Tibial artery (tissue), 4 donors: ENCODE results near the gene NIPAL3.

Source experiments
- DNase-seq, 2 donors: peaks; one replicate each; pipeline ENCODE4 v3.0.0-alpha.2; 2019
- H3K27ac ChIP-seq, 2 donors: fragments of 200-600 bp; sonication (generic) in 1 of 2; 1 replicate in 1 of 2; 2 replicates in 1 of 2; pipeline ENCODE4 v1.5.1; 2018 to 2019; ENCODE audit warnings: mild to moderate bottlenecking in 1 of 2
- H3K27me3 ChIP-seq, 2 donors: fragments of 200-600 bp; sonication (generic) in 1 of 2; one replicate each; pipeline versions ENCODE4 v1.5.1 to v1.6.0; 2016 to 2019
- H3K36me3 ChIP-seq, 3 donors: fragments of 200-600 bp; sonication (generic) in 2 of 3; one replicate each; pipeline ENCODE4 v1.5.1; 2016 to 2019; ENCODE audit warnings: mild to moderate bottlenecking in 2 of 3
- H3K4me1 ChIP-seq, 4 donors: fragments of 200-600 bp; sonication (generic) in 2 of 4; 1 replicate in 3 of 4; 2 replicates in 1 of 4; pipeline ENCODE4 v1.5.1; 2016 to 2019
- H3K4me3 ChIP-seq, 2 donors: fragments of 200-600 bp; sonication (generic) in 1 of 2; 1 replicate in 1 of 2; 2 replicates in 1 of 2; pipeline ENCODE4 v1.5.1; 2018 to 2019; ENCODE audit warnings: mild to moderate bottlenecking in 2 of 2
- H3K9me3 ChIP-seq, 3 donors: fragments of 200-600 bp; sonication (generic) in 1 of 3; one replicate each; pipeline ENCODE4 v1.5.1; 2016 to 2019
- CTCF ChIP-seq, 2 experiments: fragments of 200-600 bp in 1 of 2; fragments of 450-650 bp in 1 of 2; IDR thresholded peaks; one replicate each; pipeline ENCODE4 v1.5.1; 2017 to 2019; ENCODE audit warnings: antibody characterized with exemption in 2 of 2, mild to moderate bottlenecking in 1 of 2, moderate library complexity in 1 of 2
- intact Hi-C: fragments of 100-400 bp; cut with DNase I; formaldehyde crosslinking; loops from one replicate; pipeline ENCODE4 v1.15.0; 2023; ENCODE audit warnings: low total_unique reads

The NIPAL3 gene

DNA sequence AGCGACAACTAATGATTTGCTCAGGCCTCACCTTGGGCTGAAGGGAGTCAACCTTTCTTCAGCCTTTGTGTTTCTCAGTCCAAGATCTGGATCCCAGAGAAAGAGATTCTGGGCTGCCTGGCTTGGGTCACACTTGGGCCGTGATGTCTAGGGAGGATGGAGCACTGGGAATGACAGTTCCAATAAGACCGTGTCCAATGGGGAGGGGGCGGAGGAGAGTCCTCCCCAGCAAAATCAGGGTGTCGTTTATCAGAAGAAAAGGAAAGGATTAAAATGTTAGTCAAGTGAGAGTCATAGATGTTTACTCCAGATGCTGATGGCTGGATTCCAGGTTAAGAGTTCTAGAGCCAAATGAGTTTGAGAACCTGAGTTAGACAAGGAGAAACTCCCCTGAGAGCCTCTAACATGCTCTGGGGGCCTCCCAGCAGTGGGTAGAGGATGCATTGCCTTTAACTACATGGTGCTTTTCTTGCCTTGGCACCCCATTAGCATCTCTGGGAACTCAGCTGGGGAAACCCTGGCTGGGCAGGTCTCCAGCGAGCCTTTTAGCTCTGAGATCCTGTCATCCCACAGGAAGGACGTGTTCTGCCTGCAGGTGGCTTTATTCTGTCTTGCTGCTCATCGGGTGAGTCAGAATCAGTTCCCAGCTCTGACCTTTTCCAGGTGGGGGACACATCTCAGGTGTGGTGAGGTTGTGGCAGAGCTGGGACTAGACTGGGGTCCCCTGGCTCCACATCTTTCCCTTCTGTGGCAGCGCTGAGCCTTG lies 22.2 kb downstream of the NIPAL3 start:
- H3K4me1 ChIP-seq: peaks cover 0 to 13% (median 0%) of the 10 kb centered on the region in 4 donors
- H3K36me3 ChIP-seq: peaks cover 0 to 7% (median 0%) of the 10 kb centered on the region in 3 donors
- no peak overlapping the region for H3K4me3 ChIP-seq
- DNase-seq: no peak
- H3K27me3 ChIP-seq: peaks cover 0 to 17% of the 10 kb centered on the region in 2 donors
- no peak for TF ChIP-seq CTCF (IDR thresholded peaks at IDR 0.05)
- no peak overlapping the region for H3K27ac ChIP-seq
- intact Hi-C loops: no loop called here
- H3K9me3 ChIP-seq: no peaks in the 10 kb centered on the region

- Histone ChIP-seq H3K36me3 (peaks cover 0 to 7% (median 0%) of the 10 kb centered on the region in 3 donors), H3K27ac (no peak overlapping the region), H3K27me3 (peaks cover 0 to 17% of the 10 kb centered on the region in 2 donors), H3K4me1 (peaks cover 0 to 13% (median 0%) of the 10 kb centered on the region in 4 donors), H3K4me3 (no peak overlapping the region), H3K9me3 (no peaks in the 10 kb centered on the region)
- TF ChIP-seq CTCF (IDR thresholded peaks at IDR 0.05): no peak
- intact Hi-C loops: no loop called here
- DNase-seq: peak in 1 of 2 donors; percentile 67
Observed at GRCh38 chr1:24438423-24438901, 22.9 kb downstream of the NIPAL3 start.

GRCh38 chr1:24440436-24440835 lies 24.8 kb downstream of the NIPAL3 start:
- no peaks in the 10 kb centered on the region for H3K9me3 ChIP-seq
- H3K36me3 ChIP-seq: peaks cover 0 to 14% (median 0%) of the 10 kb centered on the region in 3 donors
- DNase-seq: no peak
- TF ChIP-seq CTCF (IDR thresholded peaks at IDR 0.05): no peak
- H3K4me3 ChIP-seq: no peak overlapping the region
- no peak overlapping the region for H3K27ac ChIP-seq
- intact Hi-C loops: no loop called here
- peaks cover 0 to 13% (median 0%) of the 10 kb centered on the region in 4 donors for H3K4me1 ChIP-seq
- H3K27me3 ChIP-seq: peaks cover 0 to 17% of the 10 kb centered on the region in 2 donors

DNA sequence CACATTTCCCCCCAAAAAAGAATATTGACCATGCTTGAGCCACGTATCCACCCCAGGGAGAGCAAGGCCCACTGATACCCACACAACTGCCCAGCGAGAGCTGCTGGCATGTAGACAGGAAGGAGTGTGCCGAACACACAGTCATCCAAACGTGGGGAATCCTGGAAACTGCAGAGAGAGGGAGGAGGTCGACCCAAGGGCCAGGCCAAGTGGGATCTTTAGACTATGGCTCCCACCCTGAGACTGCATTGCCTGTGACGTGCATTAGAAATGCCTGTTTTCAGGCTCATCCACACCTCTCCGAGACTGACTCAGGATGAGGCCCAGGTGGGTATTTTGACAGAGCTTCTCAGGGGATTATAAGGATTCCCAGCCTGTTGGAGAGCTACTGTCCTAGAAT lies 25.9 kb downstream of the NIPAL3 start:
- no peak overlapping the region for H3K4me3 ChIP-seq
- H3K27ac ChIP-seq: no peak overlapping the region
- TF ChIP-seq CTCF (IDR thresholded peaks at IDR 0.05): no peak
- peaks cover 0 to 17% of the 10 kb centered on the region in 2 donors for H3K27me3 ChIP-seq
- intact Hi-C loops: no loop called here
- no peaks in the 10 kb centered on the region for H3K9me3 ChIP-seq
- DNase-seq: no peak
- peaks cover 0 to 14% (median 0%) of the 10 kb centered on the region in 3 donors for H3K36me3 ChIP-seq
- peaks cover 0 to 13% (median 0%) of the 10 kb centered on the region in 4 donors for H3K4me1 ChIP-seq

- DNase-seq: no peak
- no peak for TF ChIP-seq CTCF (IDR thresholded peaks at IDR 0.05)
- intact Hi-C loops: no loop called here
- no peak overlapping the region for H3K4me3 ChIP-seq
- H3K36me3 ChIP-seq: peaks cover 0 to 20% (median 0%) of the 10 kb centered on the region in 3 donors
- peaks cover 0 to 13% (median 0%) of the 10 kb centered on the region in 4 donors for H3K4me1 ChIP-seq
- peaks cover 0 to 17% of the 10 kb centered on the region in 2 donors for H3K27me3 ChIP-seq
- no peak overlapping the region for H3K27ac ChIP-seq
- H3K9me3 ChIP-seq: no peaks in the 10 kb centered on the region
Observed at GRCh38 chr1:24441996-24442668, 26.5 kb downstream of the NIPAL3 start.
